HepG2 (cell line): ENCODE results near the gene KCND1. TPM values are rescaled to one million over a fixed set of nuclear protein-coding genes. Genes with fewer than 3 reads are reported as not detected.

Source experiments
- AGO1 ChIP-seq: fragments of 200-400 bp; formaldehyde crosslinking; IDR thresholded peaks from 2 replicates; pipeline ENCODE4 v1.6.1; 2017; ENCODE audit warnings: mild to moderate bottlenecking, low read depth, low read length, moderate library complexity; ENCODE audit not compliant: poor library complexity, severe bottlenecking
- AGO2 ChIP-seq: fragments of 200-400 bp; formaldehyde crosslinking; optimal IDR thresholded peaks from 2 replicates; pipeline ENCODE3; 2017; ENCODE audit warnings: mild to moderate bottlenecking, low read depth, low read length, moderate library complexity
- ARHGAP35 ChIP-seq: sonication (generic); formaldehyde crosslinking; IDR thresholded peaks from 2 replicates; pipeline ENCODE4 v1.9.0; 2022; ENCODE audit warnings: mild to moderate bottlenecking, inconsistent platforms, moderate library complexity, missing genetic modification reagents, borderline replicate concordance
- KDM5A ChIP-seq: fragments of 200-600 bp; sonication (generic); IDR thresholded peaks from 2 replicates; pipeline ENCODE4 v1.7.0; 2018; ENCODE audit warnings: antibody characterized with exemption, mild to moderate bottlenecking, low read length, borderline replicate concordance
- KLF16 ChIP-seq, 2 experiments: sonication (generic) in 1 of 2; formaldehyde crosslinking in 1 of 2; IDR thresholded peaks; 2 replicates each; pipeline versions ENCODE4 v1.6.1 to v1.8.0; 2016 to 2023; ENCODE audit warnings: missing genetic modification reagents in 2 of 2, missing compliant biosample characterization in 1 of 2
- MEF2D ChIP-seq: sonication (generic); formaldehyde crosslinking; IDR thresholded peaks from 2 replicates; pipeline ENCODE4 v1.5.1; 2020; ENCODE audit warnings: mild to moderate bottlenecking, missing genetic modification reagents
- NFYC ChIP-seq: IDR thresholded peaks from 2 replicates; pipeline ENCODE4 v1.6.1; 2016; ENCODE audit warnings: missing genetic modification reagents, missing compliant biosample characterization
- RFX1 ChIP-seq: fragments of 450-650 bp; IDR thresholded peaks from 2 replicates; pipeline ENCODE4 v1.6.1; 2017
- SP2 ChIP-seq: sonication (generic); formaldehyde crosslinking; IDR thresholded peaks from 2 replicates; pipeline ENCODE4 v1.5.1; 2020; ENCODE audit warnings: mild to moderate bottlenecking, missing genetic modification reagents
- SRSF1 ChIP-seq: fragments of 200-400 bp; formaldehyde crosslinking; optimal IDR thresholded peaks from 2 replicates; pipeline ENCODE3; 2017; ENCODE audit warnings: mild to moderate bottlenecking, low read depth, low read length, moderate library complexity
- THAP11 ChIP-seq: IDR thresholded peaks from 2 replicates; pipeline ENCODE4 v1.6.1; 2016; ENCODE audit warnings: missing biosample characterization, missing genetic modification reagents
- TMF1 ChIP-seq: sonication (generic); formaldehyde crosslinking; IDR thresholded peaks from 2 replicates; pipeline ENCODE4 v1.8.1; 2022; ENCODE audit warnings: low read depth, missing genetic modification reagents
- ZEB1 ChIP-seq: IDR thresholded peaks from 2 replicates; pipeline ENCODE4 v1.6.1; 2012; ENCODE audit warnings: mild to moderate bottlenecking, low read depth, inconsistent platforms; ENCODE audit not compliant: insufficient replicate concordance
- ZFP91 ChIP-seq: sonication (generic); formaldehyde crosslinking; IDR thresholded peaks from 2 replicates; pipeline ENCODE4 v1.9.0; 2022; ENCODE audit warnings: missing genetic modification reagents, mild to moderate bottlenecking, borderline replicate concordance
- ZFX ChIP-seq: sonication (generic); formaldehyde crosslinking; IDR thresholded peaks from 2 replicates; pipeline ENCODE4 v1.4.0; 2020; ENCODE audit warnings: mild to moderate bottlenecking, low read depth, missing genetic modification reagents, moderate library complexity
- ZNF256 ChIP-seq: sonication (generic); formaldehyde crosslinking; conservative IDR thresholded peaks from 2 replicates; pipeline ENCODE4 v1.4.0; 2020; ENCODE audit warnings: missing genetic modification reagents
- ZNF362 ChIP-seq: sonication (generic); formaldehyde crosslinking; IDR thresholded peaks from 2 replicates; pipeline ENCODE4 v1.4.0; 2020; ENCODE audit warnings: missing genetic modification reagents, mild to moderate bottlenecking, borderline replicate concordance
- ZNF574 ChIP-seq: sonication (generic); formaldehyde crosslinking; IDR thresholded peaks from 2 replicates; pipeline ENCODE4 v1.4.0; 2020; ENCODE audit warnings: missing genetic modification reagents
- ZSCAN31 ChIP-seq: sonication (generic); formaldehyde crosslinking; IDR thresholded peaks from 2 replicates; pipeline ENCODE4 v1.5.0; 2020; ENCODE audit warnings: low read depth, mild to moderate bottlenecking, missing genetic modification reagents
- polyA plus RNA-seq, 8 experiments: library from polyadenylated mRNA; depleted of rRNA in 3 of 8; stranded (reverse) in 7 of 8; unstranded in 1 of 8; fragments of >200 nt; fragmentation: Illumina TruSeq in 4 of 8; extraction: Trizol in 4 of 8; gene quantifications; 2 replicates each; pipeline versions ENCODE4 v1.2.1 to v1.2.3, GENCODE V29; 2011 to 2016; ENCODE audit warnings: low read depth in 4 of 8, missing spikeins in 1 of 8, mixed read lengths in 1 of 8; ENCODE audit not compliant: insufficient read depth in 1 of 8
- total RNA-seq, 5 experiments: library from RNA; depleted of rRNA; stranded (reverse); fragments of >200 nt; fragmentation: Illumina TruSeq; extraction: Trizol; gene quantifications; 2 replicates each; pipeline ENCODE4 v1.2.3, GENCODE V29; 2016; ENCODE audit warnings: low read depth in 1 of 5

Gene KCND1
- total and polyA plus RNA-seq, 2 of the 13 experiments (the other 11 are each of a cell fraction or from before 2014, with no cell fraction given), result 0.07 to 0.30 TPM

- TF ChIP-seq ZFP91, result peak; percentile 61; the same call in 1 of the 2 replicates
- peak; percentile 75 for TF ChIP-seq SRSF1
- peak; percentile 71; the same call in 1 of the 2 replicates for TF ChIP-seq THAP11 (CRISPR knock-in tag)
- TF ChIP-seq KLF16 (CRISPR knock-in tag; IDR thresholded peaks at IDR 0.05), result peak in 1 of 2 experiments; percentile 29; a peak in 1 of 4 replicates
- peak; percentile 77 for TF ChIP-seq ZEB1
- TF ChIP-seq NFYC (CRISPR knock-in tag), result peak; percentile 61
- TF ChIP-seq ZNF574 (CRISPR knock-in tag), result peak; percentile 64; the same call in 1 of the 2 replicates
- no peak for TF ChIP-seq ZNF256 (CRISPR knock-in tag)
- TF ChIP-seq SP2 (CRISPR knock-in tag), result peak; percentile 75
- TF ChIP-seq TMF1 (CRISPR knock-in tag), result no peak
- TF ChIP-seq RFX1, result peak; percentile 70
- peak; percentile 70 for TF ChIP-seq AGO2
- TF ChIP-seq KDM5A, result peak; percentile 53; the same call in 1 of the 2 replicates
- peak; percentile 38; the same call in 1 of the 2 replicates for TF ChIP-seq ZNF362 (CRISPR knock-in tag)
- peak; percentile 64 for TF ChIP-seq AGO1
- TF ChIP-seq ARHGAP35 (CRISPR knock-in tag), result no peak
- TF ChIP-seq ZFX, result 0 out of 2 replicates have a peak, but pooled peaks have one; percentile 22
- TF ChIP-seq MEF2D (CRISPR knock-in tag), result peak; percentile 48; the same call in 1 of the 2 replicates
- 0 out of 2 replicates have a peak, but pooled peaks have one; percentile 80 for TF ChIP-seq ZSCAN31 (CRISPR knock-in tag)
Observed at GRCh38 chrX:48911412-48912182, 60.0 kb downstream of the KCND1 start, which contains the start of gene SLC35A2 (continued).
